OCI-LY7 (cell line): ENCODE results near the gene LRRC2. TPM values are rescaled to one million over a fixed set of nuclear protein-coding genes. Genes with fewer than 3 reads are reported as not detected.

Experiments used
- BruUV-seq: library from RNA; stranded (reverse); fragments of 400-500 nt; replicated peaks from 2 replicates; lab custom pipeline; 2021; lab: Mats Ljungman, UMichigan
- CTCF ChIA-PET: fragments of 300-600 bp; sonication (Branson Sonifier 250); formaldehyde crosslinking; loops from one replicate; lab custom pipeline; 2022; ENCODE audit warnings: antibody characterized with exemption; ENCODE audit not compliant: unreplicated experiment; lab: Charles Lee
- POLR2A ChIA-PET: fragments of 300-600 bp; sonication (Branson Sonifier 250); formaldehyde crosslinking; loops from one replicate; lab custom pipeline; 2022; ENCODE audit warnings: antibody characterized with exemption; lab: Charles Lee
- DNase-seq: peaks from one replicate; pipeline ENCODE4 v3.0.0-alpha.2; 2015; ENCODE audit warnings: low spot score
- H2AFZ ChIP-seq: fragments of 200-600 bp; sonication (generic), shearing (Covaris generic); 2 replicates; pipeline ENCODE4 v1.6.1; 2014; ENCODE audit warnings: mild to moderate bottlenecking, antibody characterized with exemption, low read length, moderate library complexity
- H3K27ac ChIP-seq: fragments of 200-600 bp; sonication (generic); 2 replicates; pipeline ENCODE4 v1.5.1; 2014; ENCODE audit warnings: mixed run types, low read depth, mild to moderate bottlenecking, moderate library complexity, low read length, inconsistent platforms; ENCODE audit not compliant: poor library complexity, severe bottlenecking
- H3K36me3 ChIP-seq: fragments of 200-600 bp; sonication (generic); 2 replicates; pipeline ENCODE4 v1.6.1; 2014; ENCODE audit warnings: mild to moderate bottlenecking, antibody characterized with exemption, low read length, moderate library complexity, mixed read lengths; ENCODE audit not compliant: insufficient read depth
- H3K4me1 ChIP-seq: fragments of 200-600 bp; sonication (generic); 2 replicates; pipeline ENCODE4 v1.5.1; 2014; ENCODE audit warnings: mild to moderate bottlenecking, low read length; ENCODE audit not compliant: insufficient read depth, poor library complexity, severe bottlenecking
- H3K4me2 ChIP-seq: fragments of 200-600 bp; sonication (generic); 2 replicates; pipeline ENCODE4 v1.6.1; 2014; ENCODE audit warnings: mild to moderate bottlenecking, low read length
- H3K4me3 ChIP-seq: fragments of 200-600 bp; sonication (generic); 2 replicates; pipeline ENCODE4 v1.5.1; 2014; ENCODE audit warnings: mild to moderate bottlenecking, low read depth, low read length; ENCODE audit not compliant: poor library complexity, severe bottlenecking
- H3K79me2 ChIP-seq: fragments of 200-600 bp; sonication (generic); 2 replicates; pipeline ENCODE4 v1.6.1; 2016; ENCODE audit warnings: low read depth, mild to moderate bottlenecking, low read length, moderate library complexity, mixed read lengths; ENCODE audit not compliant: insufficient read depth
- H3K9me2 ChIP-seq: fragments of 200-600 bp; sonication (generic); 2 replicates; pipeline ENCODE4 v1.6.1; 2016; ENCODE audit warnings: mild to moderate bottlenecking, low read length, mixed read lengths; ENCODE audit not compliant: insufficient read depth
- H3K9me3 ChIP-seq: fragments of 200-600 bp; sonication (generic); 2 replicates; pipeline ENCODE4 v1.6.1; 2014; ENCODE audit warnings: mild to moderate bottlenecking, mixed run types, low read length, mixed read lengths
- H4K20me1 ChIP-seq: fragments of 200-600 bp; sonication (generic); 2 replicates; pipeline ENCODE4 v1.6.1; 2014; ENCODE audit warnings: mild to moderate bottlenecking, antibody characterized with exemption, low read length, moderate library complexity, mixed read lengths; ENCODE audit not compliant: insufficient read depth
- EZH2phosphoT487 ChIP-seq: fragments of 200-600 bp; sonication (generic); IDR thresholded peaks from 2 replicates; pipeline ENCODE4 v1.6.1; 2018; ENCODE audit warnings: low read depth, borderline replicate concordance, mild to moderate bottlenecking, mixed run types, antibody characterized with exemption, low read length, moderate library complexity, mixed read lengths
- intact Hi-C: fragments of 100-400 bp; cut with micrococcal nuclease; formaldehyde crosslinking; loops from one replicate; pipeline ENCODE4 v1.10.0; 2022; ENCODE audit not compliant: unreplicated experiment
- total RNA-seq, 2 experiments: library from RNA; depleted of rRNA in 1 of 2; stranded (reverse); fragments of >200 nt in 1 of 2; shearing (Covaris generic) in 1 of 2; gene quantifications; 2 replicates each; pipeline ENCODE4 v1.2.3, GENCODE V29; 2014 to 2022
- TF ChIP-seq, protein P1 (sequence below): fragments of 200-600 bp; sonication (generic); conservative IDR thresholded peaks from 2 replicates; pipeline ENCODE4 v1.5.1; 2014; ENCODE audit warnings: mild to moderate bottlenecking, antibody characterized with exemption, low read length, moderate library complexity, mixed read lengths

LRRC2 gene
- total RNA-seq, 2 experiments from 2014 or later: 1.9 to 2.0 TPM

DNA sequence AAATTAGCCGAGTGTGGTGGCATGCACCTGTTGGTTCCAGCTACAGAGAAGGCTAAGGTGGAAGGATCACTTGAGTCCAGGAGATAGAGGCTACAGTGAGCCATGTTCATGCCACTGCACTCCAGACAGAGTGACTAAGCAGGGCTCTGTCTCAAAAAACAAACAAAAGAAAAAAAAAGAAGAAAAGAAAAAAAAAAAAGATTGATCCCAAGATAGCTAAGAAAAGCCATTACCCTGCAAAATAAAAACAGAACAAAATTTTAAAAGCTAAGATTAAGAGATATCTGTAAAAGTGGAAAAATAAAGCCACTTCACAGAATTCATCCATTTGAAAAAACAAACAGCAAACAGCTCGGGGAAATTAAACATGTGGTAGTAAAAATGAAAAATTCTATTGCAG, 23.8 kb downstream of the LRRC2 start:
- Histone ChIP-seq H3K79me2 (peaks cover 11% of the 10 kb centered on the region; the same call in 1 of the 2 replicates), H3K27ac (peak overlapping the region; percentile 99), H3K4me3 (peak overlapping the region; percentile 50), H3K4me2 (peak overlapping the region; percentile 66), H4K20me1 (no peaks in the 10 kb centered on the region), H3K9me3 (no peaks in the 10 kb centered on the region), H3K4me1 (peaks cover 92% of the 10 kb centered on the region), H3K9me2 (no peaks in the 10 kb centered on the region), H2AFZ (no peak overlapping the region; the same call in 1 of the 2 replicates), H3K36me3 (peaks cover 6% of the 10 kb centered on the region; the same call in 1 of the 2 replicates)
- POLR2A ChIA-PET: interaction anchor here (0.6 to 9.2 kb wide), 15 partner anchors 8 to 940 kb away, joined by 3 to 149 read pairs (median 4); partner anchors contain the start of genes FYCO1 and LRRC2
- no TSS peak for BruUV-seq
- CTCF ChIA-PET: interaction anchor here (0.5 to 2.5 kb wide), 2 partner anchors 46 to 53 kb away, joined by 3 to 16 read pairs; no protein-coding TSS in a partner anchor
- no peak for TF ChIP-seq EZH2phosphoT487
- TF ChIP-seq, protein P1, sequence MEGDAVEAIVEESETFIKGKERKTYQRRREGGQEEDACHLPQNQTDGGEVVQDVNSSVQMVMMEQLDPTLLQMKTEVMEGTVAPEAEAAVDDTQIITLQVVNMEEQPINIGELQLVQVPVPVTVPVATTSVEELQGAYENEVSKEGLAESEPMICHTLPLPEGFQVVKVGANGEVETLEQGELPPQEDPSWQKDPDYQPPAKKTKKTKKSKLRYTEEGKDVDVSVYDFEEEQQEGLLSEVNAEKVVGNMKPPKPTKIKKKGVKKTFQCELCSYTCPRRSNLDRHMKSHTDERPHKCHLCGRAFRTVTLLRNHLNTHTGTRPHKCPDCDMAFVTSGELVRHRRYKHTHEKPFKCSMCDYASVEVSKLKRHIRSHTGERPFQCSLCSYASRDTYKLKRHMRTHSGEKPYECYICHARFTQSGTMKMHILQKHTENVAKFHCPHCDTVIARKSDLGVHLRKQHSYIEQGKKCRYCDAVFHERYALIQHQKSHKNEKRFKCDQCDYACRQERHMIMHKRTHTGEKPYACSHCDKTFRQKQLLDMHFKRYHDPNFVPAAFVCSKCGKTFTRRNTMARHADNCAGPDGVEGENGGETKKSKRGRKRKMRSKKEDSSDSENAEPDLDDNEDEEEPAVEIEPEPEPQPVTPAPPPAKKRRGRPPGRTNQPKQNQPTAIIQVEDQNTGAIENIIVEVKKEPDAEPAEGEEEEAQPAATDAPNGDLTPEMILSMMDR: no peak
- intact Hi-C loops: no loop called here
- no peak for DNase-seq

GRCh38 chr3:46541835-46542234, 24.3 kb downstream of the LRRC2 start:
- Histone ChIP-seq H3K9me3 (no peaks in the 10 kb centered on the region), H3K36me3 (peaks cover 6% of the 10 kb centered on the region; the same call in 1 of the 2 replicates), H3K27ac (peak overlapping the region; percentile 99), H3K4me1 (peaks cover 92% of the 10 kb centered on the region), H3K79me2 (peaks cover 5% of the 10 kb centered on the region; the same call in 1 of the 2 replicates), H3K9me2 (no peaks in the 10 kb centered on the region), H2AFZ (peak overlapping the region; percentile 23; the same call in 1 of the 2 replicates), H4K20me1 (no peaks in the 10 kb centered on the region), H3K4me3 (peak overlapping the region; percentile 50), H3K4me2 (peak overlapping the region; percentile 66)
- intact Hi-C loops: no loop called here
- no TSS peak for BruUV-seq
- no peak for TF ChIP-seq EZH2phosphoT487
- TF ChIP-seq, protein P1: no peak
- CTCF ChIA-PET: interaction anchor here (2.5 kb wide), 1 partner anchor 53 kb away, joined by 16 read pairs; no protein-coding TSS in a partner anchor
- POLR2A ChIA-PET: interaction anchor here (0.7 to 9.2 kb wide), 11 partner anchors 8 to 65 kb away, joined by 3 to 149 read pairs (median 4); partner anchors contain the start of gene LRRC2
- peak; percentile 77 for DNase-seq

DNA sequence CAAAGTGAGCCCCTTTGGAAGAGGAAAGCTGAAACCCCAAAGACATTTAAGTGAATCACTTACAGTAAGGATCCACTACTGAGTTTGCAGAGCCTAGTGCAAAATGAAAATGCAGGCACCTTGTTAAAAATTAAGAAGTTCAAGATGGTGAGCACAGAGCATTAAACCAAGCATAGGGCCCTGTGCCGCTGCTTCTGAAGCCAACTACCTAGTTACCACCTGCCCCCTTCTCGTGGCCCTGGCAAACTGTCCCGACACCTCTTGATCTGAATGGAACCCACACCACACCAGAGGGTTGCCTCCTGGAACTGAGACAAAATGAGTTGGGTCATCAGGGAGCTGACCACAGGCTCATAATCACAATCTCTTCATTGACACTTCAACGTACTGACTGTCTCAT, 25.6 kb downstream of the LRRC2 start:
- H3K79me2 ChIP-seq: peaks cover 5% of the 10 kb centered on the region; the same call in 1 of the 2 replicates
- no peak for TF ChIP-seq EZH2phosphoT487
- TF ChIP-seq, protein P1: no peak
- H3K4me2 ChIP-seq: peak overlapping the region; percentile 24
- intact Hi-C loops: no loop called here
- H3K4me1 ChIP-seq: peaks cover 92% of the 10 kb centered on the region
- DNase-seq: no peak
- ChIA-PET CTCF (interaction anchor here (3.4 kb wide), 1 partner anchor 9 kb away, joined by 25 read pairs; no protein-coding TSS in a partner anchor), POLR2A (interaction anchor here (0.7 to 9.2 kb wide), 4 partner anchors 10 to 159 kb away, joined by 3 to 149 read pairs (median 40); partner anchors contain the start of gene RTP3)
- peaks cover 6% of the 10 kb centered on the region; the same call in 1 of the 2 replicates for H3K36me3 ChIP-seq
- H3K9me2 ChIP-seq: no peaks in the 10 kb centered on the region
- no peak overlapping the region for H2AFZ ChIP-seq
- H3K27ac ChIP-seq: peak overlapping the region; percentile 99
- H3K9me3 ChIP-seq: no peaks in the 10 kb centered on the region
- H3K4me3 ChIP-seq: no peak overlapping the region
- BruUV-seq: no TSS peak
- no peaks in the 10 kb centered on the region for H4K20me1 ChIP-seq
